ENCODE data around the gene NUDT7. TPM values are rescaled to one million over a fixed set of nuclear protein-coding genes. Genes with fewer than 3 reads are reported as not detected.

Gene NUDT7
- total RNA-seq, 1 experiment from 2014 or later, result 6.7 TPM

DNA sequence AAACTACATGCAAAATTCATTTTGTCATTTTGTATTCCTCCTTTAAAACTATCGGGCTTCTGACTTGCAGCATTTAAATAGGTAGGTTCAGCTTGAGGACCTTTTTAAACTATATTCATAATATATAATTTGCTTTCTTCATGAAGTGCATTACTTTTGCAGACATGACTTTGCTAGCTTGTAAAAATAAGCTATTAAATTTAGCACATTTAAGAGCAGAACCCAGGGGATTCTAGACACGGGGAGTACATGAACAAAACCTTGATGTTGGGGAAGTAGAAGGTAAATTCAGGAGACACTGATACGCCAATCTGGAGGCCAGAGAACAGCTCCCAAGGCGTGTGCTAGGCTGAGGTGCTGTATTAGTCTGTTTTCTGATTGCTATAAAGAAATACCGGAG lies 32.3 kb upstream of the NUDT7 start:
- Mint-ChIP-seq H3K4me3 (ENCODE audit: unreplicated experiment) (no peak overlapping the region), H3K27me3 (ENCODE audit: insufficient read depth, unreplicated experiment) (peaks cover 84% of the 10 kb centered on the region), H3K36me3 (ENCODE audit: insufficient read depth, unreplicated experiment) (no peaks in the 10 kb centered on the region), H3K4me1 (ENCODE audit: insufficient read depth, unreplicated experiment) (no peaks in the 10 kb centered on the region), H3K9me3 (ENCODE audit: unreplicated experiment) (no peaks in the 10 kb centered on the region), H3K27ac (ENCODE audit: low read depth, unreplicated experiment) (no peak overlapping the region)
- intact Hi-C loops (cut with micrococcal nuclease), result no loop called here
- TF ChIP-seq CTCF (IDR thresholded peaks at IDR 0.05; ENCODE audit: unreplicated experiment), result no peak
- CTCF ChIA-PET, result interaction anchor here (0.6 to 1.7 kb wide), 2 partner anchors 19 to 108 kb away, joined by 3 to 4 read pairs; no protein-coding TSS in a partner anchor
- no peak for DNase-seq (ENCODE audit: unreplicated experiment)
- no TSS peak for BruUV-seq (replicated peaks)
- POLR2A ChIA-PET, result interaction anchor here (0.8 kb wide), 1 partner anchor 131 kb away, joined by 6 read pairs; no protein-coding TSS in a partner anchor

DNA sequence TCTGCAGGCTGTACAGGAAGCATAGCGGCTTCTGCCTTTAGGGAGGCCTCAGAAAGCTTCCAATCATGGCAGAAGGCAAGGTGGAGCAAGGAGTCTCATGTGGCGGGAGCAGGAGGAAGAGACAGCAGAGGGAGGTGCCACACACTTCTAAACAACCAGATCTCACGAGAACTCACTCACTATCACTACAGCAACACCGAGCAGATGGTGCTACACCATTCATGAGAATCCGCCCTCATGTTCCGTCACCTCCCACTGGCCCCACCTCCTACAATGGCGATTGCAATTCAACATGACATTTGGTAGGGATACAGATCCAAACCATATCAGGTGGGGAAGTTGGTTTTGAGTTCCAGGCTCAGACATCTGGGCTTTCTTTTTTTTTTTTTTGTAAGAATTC lies 31.9 kb upstream of the NUDT7 start:
- no peak for TF ChIP-seq CTCF (IDR thresholded peaks at IDR 0.05; ENCODE audit: unreplicated experiment)
- no peak for DNase-seq (ENCODE audit: unreplicated experiment)
- ChIA-PET CTCF (interaction anchor here (1.7 kb wide), 1 partner anchor 19 kb away, joined by 4 read pairs; no protein-coding TSS in a partner anchor), POLR2A (interaction anchor here (0.8 kb wide), 1 partner anchor 131 kb away, joined by 6 read pairs; no protein-coding TSS in a partner anchor)
- no peak overlapping the region for H3K4me3 Mint-ChIP-seq (ENCODE audit: unreplicated experiment)
- intact Hi-C loops (cut with micrococcal nuclease), result no loop called here
- H3K9me3 Mint-ChIP-seq (ENCODE audit: unreplicated experiment), result no peaks in the 10 kb centered on the region
- BruUV-seq (replicated peaks), result no TSS peak
- no peaks in the 10 kb centered on the region for H3K4me1 Mint-ChIP-seq (ENCODE audit: insufficient read depth, unreplicated experiment)
- H3K36me3 Mint-ChIP-seq (ENCODE audit: insufficient read depth, unreplicated experiment), result no peaks in the 10 kb centered on the region
- H3K27me3 Mint-ChIP-seq (ENCODE audit: insufficient read depth, unreplicated experiment), result peaks cover 79% of the 10 kb centered on the region
- no peak overlapping the region for H3K27ac Mint-ChIP-seq (ENCODE audit: low read depth, unreplicated experiment)

- Mint-ChIP-seq H3K27me3 (ENCODE audit: insufficient read depth, unreplicated experiment) (peaks cover 68% of the 10 kb centered on the region), H3K4me1 (ENCODE audit: insufficient read depth, unreplicated experiment) (no peaks in the 10 kb centered on the region), H3K36me3 (ENCODE audit: insufficient read depth, unreplicated experiment) (no peaks in the 10 kb centered on the region), H3K27ac (ENCODE audit: low read depth, unreplicated experiment) (no peak overlapping the region), H3K4me3 (ENCODE audit: unreplicated experiment) (no peak overlapping the region), H3K9me3 (ENCODE audit: unreplicated experiment) (no peaks in the 10 kb centered on the region)
- CTCF ChIA-PET, result no interaction called here
- no TSS peak for BruUV-seq (replicated peaks)
- no peak for TF ChIP-seq CTCF (IDR thresholded peaks at IDR 0.05; ENCODE audit: unreplicated experiment)
- intact Hi-C loops (cut with micrococcal nuclease), result no loop called here
- POLR2A ChIA-PET, result no interaction called here
- DNase-seq (ENCODE audit: unreplicated experiment), result no peak
Observed at GRCh38 chr16:77692612-77693011, 29.7 kb upstream of the NUDT7 start.

- TF ChIP-seq CTCF (IDR thresholded peaks at IDR 0.05; ENCODE audit: unreplicated experiment), result no peak
- H3K9me3 Mint-ChIP-seq (ENCODE audit: unreplicated experiment), result no peaks in the 10 kb centered on the region
- BruUV-seq (replicated peaks), result no TSS peak
- peaks cover 64% of the 10 kb centered on the region for H3K27me3 Mint-ChIP-seq (ENCODE audit: insufficient read depth, unreplicated experiment)
- intact Hi-C loops (cut with micrococcal nuclease), result no loop called here
- ChIA-PET CTCF (no interaction called here), POLR2A (no interaction called here)
- DNase-seq (ENCODE audit: unreplicated experiment), result no peak
- H3K27ac Mint-ChIP-seq (ENCODE audit: low read depth, unreplicated experiment), result no peak overlapping the region
- no peak overlapping the region for H3K4me3 Mint-ChIP-seq (ENCODE audit: unreplicated experiment)
- no peaks in the 10 kb centered on the region for H3K36me3 Mint-ChIP-seq (ENCODE audit: insufficient read depth, unreplicated experiment)
- no peaks in the 10 kb centered on the region for H3K4me1 Mint-ChIP-seq (ENCODE audit: insufficient read depth, unreplicated experiment)
Observed at GRCh38 chr16:77696149-77696548, 26.2 kb upstream of the NUDT7 start.
